ENCODE measurements around the gene ZMIZ2.
A peak's percentile ranks its signal among the peaks of the same experiment; 100 is the strongest.
"Not testable (repeated sequence)": the region's sequence is repeated elsewhere in the genome, so short reads cannot be mapped to it uniquely, and the experiment has no call there.

Gene ZMIZ2

DNA sequence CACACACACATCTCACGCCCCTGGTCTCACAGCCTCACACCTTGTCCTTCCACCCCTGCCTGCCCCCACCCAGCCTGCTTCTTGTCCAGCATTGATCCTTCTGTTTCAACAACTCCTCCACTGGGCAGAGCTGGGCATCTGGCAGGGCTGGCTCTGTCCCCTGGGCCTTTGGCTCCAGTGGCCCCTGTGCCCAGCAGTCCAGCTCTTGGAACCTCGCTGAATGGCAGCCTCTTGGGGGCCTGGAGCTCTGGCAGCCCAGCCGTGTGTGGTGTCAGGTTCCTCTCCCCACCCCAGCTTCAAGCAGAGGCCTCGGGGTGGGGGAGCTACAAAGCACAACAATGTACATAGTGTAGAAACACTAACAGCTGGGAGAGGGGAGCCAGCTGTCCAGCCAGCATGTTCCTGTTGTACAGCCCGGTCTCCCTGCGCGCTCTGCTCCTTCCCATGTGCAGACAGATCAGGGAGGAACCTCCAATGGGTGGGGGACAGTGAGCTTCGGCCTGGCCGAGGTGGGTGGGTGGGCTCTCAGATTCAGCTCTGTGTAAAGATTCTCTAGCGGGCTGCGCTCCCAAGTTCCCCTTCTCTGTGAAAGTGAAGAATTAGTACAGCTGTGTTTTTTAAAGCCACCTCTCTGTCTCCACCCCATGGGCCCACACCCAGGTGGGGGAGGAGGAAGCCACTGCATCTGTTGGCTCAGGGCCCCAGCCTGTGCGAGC is 19.4 kb downstream of the ZMIZ2 start:
- DNase-seq, result peak; percentile 50 to 57
- TF ChIP-seq POLR2A (IDR thresholded peaks at IDR 0.05; ENCODE audit: low read length), result no peak
- no peak for TF ChIP-seq GATA1 (IDR thresholded peaks at IDR 0.05; ENCODE audit: low read depth, low read length)

- DNase-seq, result no peak
- TF ChIP-seq GATA1 (IDR thresholded peaks at IDR 0.05; ENCODE audit: low read depth, low read length) (no peak), POLR2A (IDR thresholded peaks at IDR 0.05; ENCODE audit: low read length) (peak; percentile 6)
These were observed 20.2 kb downstream of the ZMIZ2 start for GRCh38 chr7:44768628-44769371.

DNA sequence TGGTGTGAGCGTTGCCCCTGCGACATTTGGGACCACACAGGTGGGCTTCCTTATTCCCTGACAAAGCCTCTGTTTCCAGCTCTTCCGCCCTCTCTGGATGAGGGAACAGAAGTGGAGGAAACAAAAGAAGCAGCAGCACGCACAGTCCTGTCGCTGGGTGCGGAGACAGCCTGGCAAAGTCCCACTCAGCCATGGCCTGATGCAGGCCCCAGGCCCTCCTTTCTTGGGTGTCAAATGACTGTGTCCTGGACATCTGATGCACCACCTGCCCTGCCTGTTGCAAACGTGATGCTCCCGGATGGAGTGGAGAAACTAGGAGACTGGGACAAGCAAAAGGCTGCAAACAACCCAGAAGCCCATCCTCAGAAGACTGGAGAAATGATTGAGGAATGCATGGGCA is 20.7 kb downstream of the ZMIZ2 start:
- TF ChIP-seq POLR2A (IDR thresholded peaks at IDR 0.05; ENCODE audit: low read length), result no peak
- no peak for TF ChIP-seq GATA1 (IDR thresholded peaks at IDR 0.05; ENCODE audit: low read depth, low read length)
- no peak for DNase-seq

DNA sequence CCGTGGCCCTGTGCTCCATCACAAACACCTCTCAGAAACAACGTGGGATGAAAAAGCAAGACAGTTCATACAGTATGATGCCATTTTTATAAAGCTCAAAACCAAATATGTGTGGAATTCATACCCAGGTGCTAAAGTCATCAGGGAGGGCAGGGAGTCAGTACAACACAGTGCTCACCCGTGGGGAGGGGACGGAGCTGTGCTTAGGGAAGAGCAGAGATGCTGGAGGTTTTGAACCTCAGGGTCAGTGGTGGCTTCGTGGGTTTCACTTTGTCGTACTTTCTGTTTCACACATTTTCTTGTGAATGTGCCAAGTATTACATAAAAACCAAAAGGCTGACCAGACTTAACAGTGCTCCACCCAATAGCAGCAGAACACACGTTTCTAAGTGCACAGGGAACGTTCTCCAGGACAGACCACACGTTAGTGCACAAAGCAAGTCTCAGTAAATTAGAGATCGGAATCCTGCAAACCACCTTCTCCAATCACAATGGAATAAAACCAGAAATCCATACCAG is 21.2 kb downstream of the ZMIZ2 start:
- TF ChIP-seq GATA1 (IDR thresholded peaks at IDR 0.05; ENCODE audit: low read depth, low read length), result no peak
- TF ChIP-seq POLR2A (IDR thresholded peaks at IDR 0.05; ENCODE audit: low read length), result no peak
- DNase-seq, result no peak

DNA sequence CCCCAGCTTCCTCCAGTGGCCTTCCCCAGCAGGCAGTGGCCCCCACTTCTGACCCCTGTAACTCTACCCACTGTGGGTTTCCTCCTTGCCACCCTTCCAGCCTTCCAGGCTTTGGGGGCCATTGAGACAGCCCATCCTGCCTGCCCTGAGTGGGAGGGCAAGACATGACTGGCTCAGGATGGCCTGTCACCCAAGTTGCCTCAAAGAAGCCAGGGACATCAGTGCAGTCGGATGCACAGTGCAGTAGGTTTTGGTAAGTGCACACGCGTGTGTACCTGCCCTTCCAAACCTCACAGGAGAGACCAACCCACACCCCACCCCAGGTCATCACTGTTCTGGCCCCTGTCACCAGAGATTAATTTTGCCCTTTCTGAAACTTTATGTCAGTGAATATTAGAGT is 22.7 kb downstream of the ZMIZ2 start:
- DNase-seq, result no peak
- no peak for TF ChIP-seq POLR2A (IDR thresholded peaks at IDR 0.05; ENCODE audit: low read length)
- TF ChIP-seq GATA1 (IDR thresholded peaks at IDR 0.05; ENCODE audit: low read depth, low read length), result no peak

DNA sequence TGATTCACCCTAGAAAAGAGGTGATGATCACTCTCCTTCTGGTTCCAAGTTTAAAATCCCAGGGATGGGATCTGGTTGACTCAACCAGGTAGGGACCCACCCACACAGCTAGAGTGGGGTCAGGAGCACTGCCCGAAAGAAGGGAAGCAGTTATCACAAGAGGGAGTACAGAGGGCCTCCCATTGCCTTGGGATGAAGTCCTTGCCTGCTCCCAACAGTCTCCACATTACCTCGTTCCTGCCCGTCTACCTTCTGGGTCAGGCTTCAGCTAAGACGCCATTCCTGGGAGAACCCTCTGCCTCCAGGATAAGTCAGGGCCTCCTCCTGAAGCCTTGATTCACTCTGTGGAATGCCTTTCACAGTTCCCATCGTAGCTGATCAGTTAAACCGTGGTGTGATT is 23.8 kb downstream of the ZMIZ2 start:
- no peak for DNase-seq
- no peak for TF ChIP-seq GATA1 (IDR thresholded peaks at IDR 0.05; ENCODE audit: low read depth, low read length)
- TF ChIP-seq POLR2A (IDR thresholded peaks at IDR 0.05; ENCODE audit: low read length), result no peak

- TF ChIP-seq POLR2A (IDR thresholded peaks at IDR 0.05; ENCODE audit: low read length) (no peak), GATA1 (IDR thresholded peaks at IDR 0.05; ENCODE audit: low read depth, low read length) (no peak)
- no peak for DNase-seq
These were observed 24.2 kb downstream of the ZMIZ2 start for GRCh38 chr7:44772867-44773266.

DNA sequence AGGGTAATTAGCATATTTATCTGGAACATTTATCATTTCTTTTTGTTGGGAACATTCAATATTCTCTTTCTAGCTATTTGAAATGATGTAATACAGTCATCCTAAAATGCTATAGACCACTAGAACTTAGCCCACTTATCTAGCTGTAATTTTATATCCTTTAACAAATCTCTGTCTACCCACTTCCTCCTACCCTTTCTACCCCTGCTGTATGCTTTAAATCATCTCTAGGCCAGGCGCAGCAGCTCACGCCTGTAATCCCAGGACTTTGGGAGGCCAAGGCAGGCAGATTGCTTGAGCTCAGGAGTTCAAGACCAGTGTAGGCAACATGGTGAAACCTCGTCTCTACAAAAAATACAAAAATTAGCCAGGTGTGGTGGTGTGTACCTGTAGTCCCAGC is 25.8 kb downstream of the ZMIZ2 start:
- DNase-seq, result not testable (repeated sequence)

- TF ChIP-seq GATA1 (IDR thresholded peaks at IDR 0.05; ENCODE audit: low read depth, low read length), result no peak
- no peak for TF ChIP-seq POLR2A (IDR thresholded peaks at IDR 0.05; ENCODE audit: low read length)
- DNase-seq, result no peak
These were observed 26.9 kb downstream of the ZMIZ2 start for GRCh38 chr7:44775383-44776107.

DNA sequence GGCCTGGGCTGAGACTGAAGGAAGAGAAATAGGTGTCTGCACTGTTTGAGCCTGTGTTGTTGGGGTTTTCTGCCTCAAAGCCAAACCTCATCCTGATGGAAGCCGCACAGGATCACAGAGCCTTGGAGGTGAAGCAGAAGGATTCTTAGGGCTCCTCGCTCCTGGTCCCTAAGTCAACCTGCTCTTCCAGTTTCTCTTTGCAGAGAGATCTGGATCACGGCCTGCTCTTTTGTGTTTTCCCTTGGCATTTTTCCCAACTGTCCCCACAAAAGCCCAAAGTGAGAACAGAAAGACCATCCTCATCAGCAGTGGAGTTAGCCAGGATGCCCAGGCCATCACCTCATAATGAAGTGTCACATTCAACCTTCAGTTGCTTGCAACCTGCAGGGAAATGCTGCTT is 27.6 kb downstream of the ZMIZ2 start:
- TF ChIP-seq POLR2A (IDR thresholded peaks at IDR 0.05; ENCODE audit: low read length) (no peak), GATA1 (IDR thresholded peaks at IDR 0.05; ENCODE audit: low read depth, low read length) (no peak)
- no peak for DNase-seq

GRCh38 chr7:44782460-44782859 is 33.8 kb downstream of the ZMIZ2 start:
- TF ChIP-seq POLR2A (IDR thresholded peaks at IDR 0.05; ENCODE audit: low read length) (no peak), GATA1 (IDR thresholded peaks at IDR 0.05; ENCODE audit: low read depth, low read length) (no peak)
- DNase-seq, result no peak

DNA sequence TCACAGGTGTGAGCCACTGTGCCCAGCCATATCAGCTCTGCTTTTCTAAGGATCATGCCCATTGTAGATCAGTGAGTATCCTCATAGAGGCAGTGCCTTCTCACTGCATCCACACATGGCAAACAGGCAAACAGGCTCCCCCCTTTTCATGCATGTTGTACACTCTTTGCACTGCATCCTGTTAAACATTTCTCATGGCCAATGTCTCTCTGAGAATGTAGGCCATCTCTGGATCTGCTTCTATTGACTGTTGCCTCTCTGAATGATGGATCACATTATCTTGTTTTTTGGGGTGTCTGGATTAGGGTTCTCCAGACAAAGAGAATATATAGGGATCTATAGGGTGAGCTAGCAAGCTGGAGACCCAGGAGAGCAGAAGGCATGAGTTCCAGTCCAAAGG is 34.8 kb downstream of the ZMIZ2 start:
- no peak for DNase-seq
- TF ChIP-seq POLR2A (IDR thresholded peaks at IDR 0.05; ENCODE audit: low read length), result no peak
- no peak for TF ChIP-seq GATA1 (IDR thresholded peaks at IDR 0.05; ENCODE audit: low read depth, low read length)

- no peak for TF ChIP-seq GATA1 (IDR thresholded peaks at IDR 0.05; ENCODE audit: low read depth, low read length)
- no peak for TF ChIP-seq POLR2A (IDR thresholded peaks at IDR 0.05; ENCODE audit: low read length)
- no peak for DNase-seq
These were observed 35.7 kb downstream of the ZMIZ2 start for GRCh38 chr7:44784364-44784763.

- DNase-seq, result not testable (repeated sequence)
These were observed 36.6 kb downstream of the ZMIZ2 start for GRCh38 chr7:44785218-44785617.
